T-helper 9 cell (primary cell): Measurements from ENCODE around the gene SDCCAG8.

Source experiments
- DNase-seq: peaks from one replicate; pipeline ENCODE4 v3.0.0-alpha.2; 2020

SDCCAG8 gene

DNA sequence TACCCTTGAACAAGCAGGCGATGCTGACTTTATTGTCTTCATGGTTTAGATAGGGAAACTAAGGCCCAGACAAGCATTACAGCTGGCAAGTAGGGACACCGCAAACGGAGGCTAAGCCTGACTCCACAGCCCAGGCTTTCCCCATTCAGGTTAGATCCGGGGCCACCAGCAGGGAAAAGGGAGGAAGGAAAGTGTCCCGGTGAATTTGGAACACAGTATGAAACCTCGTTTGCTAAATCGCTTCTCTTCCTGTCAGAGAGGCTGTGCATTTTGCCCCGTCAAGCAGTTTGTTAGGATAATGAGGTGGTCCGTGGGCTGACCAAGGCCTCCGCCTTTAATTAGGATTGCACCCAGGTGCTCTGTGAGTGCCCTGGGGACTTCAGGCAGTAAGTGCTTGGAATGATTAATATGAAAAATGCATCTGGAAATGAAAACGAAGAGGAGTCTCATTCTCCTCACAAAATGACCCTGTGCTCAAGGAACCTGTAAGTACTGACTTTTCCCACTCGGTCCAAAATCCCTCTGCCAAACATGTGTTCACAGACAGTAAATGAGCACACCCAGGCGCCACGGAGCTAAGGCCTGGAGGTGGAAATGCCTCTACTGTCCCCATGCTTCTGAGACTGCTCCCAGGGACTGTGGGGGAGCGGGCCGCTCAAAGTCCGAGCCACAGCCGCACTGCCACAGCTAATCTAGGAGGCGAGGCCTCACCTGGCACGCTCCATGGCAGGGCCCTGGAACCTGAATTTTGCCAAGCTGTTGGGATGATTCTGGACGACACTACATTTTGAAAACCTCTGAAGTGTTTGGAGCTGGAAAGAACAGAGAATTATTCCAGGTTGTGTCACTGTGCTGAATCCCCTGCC, 234.1 kb downstream of the SDCCAG8 start:
- no peak for DNase-seq

DNA sequence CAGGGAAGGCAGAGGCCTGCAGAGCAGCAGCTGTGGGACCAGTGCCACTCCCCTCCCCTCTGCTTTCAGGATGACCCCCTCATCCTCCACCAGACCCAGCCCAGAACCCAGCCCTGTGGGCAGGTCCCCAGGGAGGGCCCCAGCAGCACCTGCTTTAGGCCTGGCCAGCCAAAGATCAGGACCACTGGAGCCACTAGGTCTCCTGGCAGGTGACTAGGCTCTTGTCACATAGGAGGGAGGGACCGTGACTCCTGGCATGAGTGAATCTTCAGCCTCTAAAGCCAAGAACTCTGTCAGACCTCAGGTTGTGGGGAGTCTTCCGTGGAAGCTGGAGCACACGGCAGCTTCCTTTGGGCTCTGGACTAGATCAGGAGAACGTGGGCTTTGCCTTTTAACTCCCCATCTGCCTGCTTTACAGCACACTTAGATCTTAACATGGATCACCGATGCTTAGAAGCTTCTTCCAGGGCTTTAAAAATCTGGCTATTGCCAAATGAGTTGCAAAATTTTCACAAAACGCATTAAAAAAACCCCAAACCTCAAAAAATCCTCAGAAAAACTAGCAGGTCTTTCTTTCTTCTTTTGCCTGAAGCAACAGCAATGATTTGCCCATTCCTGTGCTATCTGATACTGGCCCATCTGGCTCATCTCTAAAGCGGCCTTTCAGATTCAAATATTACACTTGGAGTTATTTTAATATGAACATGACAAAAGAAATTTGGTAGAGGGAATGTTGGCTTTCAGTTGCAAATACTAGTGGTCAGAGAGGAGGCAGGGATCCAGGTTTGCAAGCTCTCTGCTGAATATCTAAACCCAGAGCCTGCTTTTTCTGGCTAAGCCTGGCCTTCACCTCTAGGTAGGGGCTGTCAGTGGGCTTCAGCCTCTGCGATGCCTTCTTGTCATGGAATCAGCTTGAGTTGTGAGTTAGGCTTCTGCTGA, 235.2 kb downstream of the SDCCAG8 start:
- DNase-seq: no peak

GRCh38 chr1:243493156-243494129, 237.6 kb downstream of the SDCCAG8 start:
- no peak for DNase-seq

GRCh38 chr1:243494741-243495431, 239.0 kb downstream of the SDCCAG8 start:
- no peak for DNase-seq

DNA sequence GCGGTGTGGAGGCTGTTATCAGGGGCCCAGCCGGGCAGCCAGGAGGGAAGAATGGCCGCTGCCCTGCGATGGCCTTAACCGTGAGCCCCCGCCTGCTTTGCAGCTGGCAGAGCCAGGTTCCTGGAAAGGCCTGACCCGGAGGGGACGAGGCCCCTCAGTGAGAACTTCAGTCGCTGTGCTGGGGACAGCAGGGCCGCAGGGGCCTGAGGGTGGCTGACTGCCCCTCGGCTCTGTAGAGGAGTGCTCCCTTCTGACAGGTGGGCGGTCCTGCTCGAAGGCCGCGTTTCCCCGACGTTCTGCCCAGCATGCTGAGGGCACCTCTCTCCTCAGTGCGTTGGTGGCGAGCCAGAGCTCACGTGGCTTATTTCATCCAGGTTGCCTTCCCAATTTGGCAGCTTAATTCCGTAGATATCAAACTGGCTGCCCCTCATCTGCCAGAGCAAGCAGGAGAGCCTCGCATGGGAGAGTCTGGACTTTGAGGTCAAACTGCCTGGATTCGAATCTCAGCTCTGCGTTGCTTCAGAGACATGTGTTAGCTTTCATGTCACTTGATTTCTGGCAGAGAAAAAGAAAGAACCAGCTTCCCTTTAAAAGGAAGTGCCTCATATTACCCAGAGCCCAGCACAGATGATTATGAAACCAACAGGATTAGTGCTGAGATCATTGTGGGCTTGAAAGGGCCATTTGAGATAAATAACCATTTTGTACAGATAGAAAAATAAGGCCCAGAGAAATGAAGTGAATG, 239.8 kb downstream of the SDCCAG8 start:
- DNase-seq: no peak

- DNase-seq: no peak
These were observed 240.4 kb downstream of the SDCCAG8 start for GRCh38 chr1:243496187-243496646.

GRCh38 chr1:243496806-243497205, 241.0 kb downstream of the SDCCAG8 start:
- no peak for DNase-seq

GRCh38 chr1:243497939-243498681, 242.3 kb downstream of the SDCCAG8 start:
- no peak for DNase-seq

DNA sequence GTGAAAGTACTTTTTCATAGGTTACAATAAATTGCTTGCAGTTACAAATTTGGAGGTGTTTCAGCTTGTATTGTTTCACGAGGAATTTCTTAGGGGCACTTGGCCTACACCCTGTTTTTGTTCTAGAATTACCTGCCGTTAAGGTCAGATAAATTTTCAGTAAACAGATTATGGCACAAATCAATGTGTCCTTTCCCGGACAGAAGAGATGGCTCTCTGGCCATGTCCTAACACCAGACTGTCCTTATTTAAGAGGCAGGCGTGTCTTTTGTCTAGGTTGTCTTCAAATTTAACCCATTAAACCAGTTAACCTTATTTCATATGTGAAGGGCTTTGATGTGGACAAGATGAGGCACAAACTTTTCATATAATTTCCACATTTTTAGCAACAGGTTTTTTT, 243.4 kb downstream of the SDCCAG8 start:
- DNase-seq: no peak

DNA sequence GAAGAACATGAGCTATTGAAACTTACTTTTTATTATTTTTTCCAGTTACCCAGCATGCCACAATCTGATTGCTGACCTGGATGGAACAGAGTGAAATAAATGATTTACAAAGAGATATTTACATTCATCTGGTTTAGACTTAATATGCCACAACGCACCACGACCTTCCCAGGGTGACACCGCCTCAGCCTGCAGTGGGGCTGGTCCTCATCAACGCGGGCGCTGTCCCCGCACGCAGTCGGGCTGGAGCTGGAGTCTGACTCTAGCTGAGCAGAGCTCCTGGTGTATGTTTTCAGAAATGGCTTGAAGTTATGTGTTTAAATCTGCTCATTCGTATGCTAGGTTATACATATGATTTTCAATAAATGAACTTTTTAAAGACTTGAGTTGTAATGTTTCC, 243.9 kb downstream of the SDCCAG8 start:
- no peak for DNase-seq

- no peak for DNase-seq
These were observed 244.7 kb downstream of the SDCCAG8 start for GRCh38 chr1:243500512-243500911.

DNA sequence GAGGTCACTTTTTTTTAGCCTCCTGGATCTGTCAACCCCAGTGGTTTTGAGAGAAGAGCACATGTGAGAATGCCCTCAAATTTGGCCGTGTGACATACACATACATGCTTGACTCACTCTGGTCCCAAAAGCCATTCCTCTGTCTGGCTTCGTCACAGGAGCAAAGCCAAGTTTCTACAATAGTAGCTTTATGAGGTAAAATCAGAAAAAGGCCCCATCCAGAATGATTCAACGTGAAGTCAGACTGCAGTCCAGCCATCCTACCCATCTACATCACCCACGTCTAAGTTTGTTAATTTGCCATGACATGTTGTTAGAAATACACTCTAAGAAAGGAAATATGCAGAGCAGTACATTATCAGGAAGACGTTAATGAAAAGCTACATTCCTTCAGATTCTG, 245.2 kb downstream of the SDCCAG8 start:
- no peak for DNase-seq

GRCh38 chr1:243503155-243503554, 247.3 kb downstream of the SDCCAG8 start:
- DNase-seq: no peak

DNA sequence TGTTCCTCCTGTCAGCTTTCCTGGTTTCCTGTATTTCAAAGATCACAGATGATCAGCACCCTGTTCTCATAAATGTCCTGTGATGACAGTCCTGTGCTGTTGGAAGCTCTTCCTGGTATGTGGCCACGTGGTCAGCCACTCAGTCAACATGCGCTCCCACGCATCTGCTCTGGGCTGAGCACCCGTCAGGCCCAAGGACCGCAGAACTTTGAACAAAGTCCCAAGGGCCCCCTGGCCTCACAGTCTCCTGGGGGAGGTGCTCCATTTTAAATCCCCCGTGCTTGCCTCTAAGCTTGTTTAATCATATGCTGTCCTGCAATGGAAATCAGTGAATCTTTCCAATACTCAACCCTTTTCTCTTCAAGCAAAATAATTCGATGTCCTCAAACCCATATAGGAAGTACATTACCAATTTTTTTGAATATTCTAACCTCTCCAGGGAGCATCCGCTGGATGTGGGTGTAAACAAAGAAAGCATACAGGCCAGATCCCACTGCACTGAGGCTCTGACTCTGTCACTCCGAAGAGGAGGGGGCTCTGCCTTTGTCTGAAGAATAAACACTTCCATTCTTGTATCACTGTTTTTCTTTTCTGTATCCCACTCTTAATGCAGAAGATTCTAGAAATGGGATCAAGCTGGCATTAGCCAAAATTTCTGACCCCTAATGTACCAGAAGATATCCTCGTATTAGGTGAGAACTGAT, 250.3 kb downstream of the SDCCAG8 start:
- DNase-seq: no peak

DNA sequence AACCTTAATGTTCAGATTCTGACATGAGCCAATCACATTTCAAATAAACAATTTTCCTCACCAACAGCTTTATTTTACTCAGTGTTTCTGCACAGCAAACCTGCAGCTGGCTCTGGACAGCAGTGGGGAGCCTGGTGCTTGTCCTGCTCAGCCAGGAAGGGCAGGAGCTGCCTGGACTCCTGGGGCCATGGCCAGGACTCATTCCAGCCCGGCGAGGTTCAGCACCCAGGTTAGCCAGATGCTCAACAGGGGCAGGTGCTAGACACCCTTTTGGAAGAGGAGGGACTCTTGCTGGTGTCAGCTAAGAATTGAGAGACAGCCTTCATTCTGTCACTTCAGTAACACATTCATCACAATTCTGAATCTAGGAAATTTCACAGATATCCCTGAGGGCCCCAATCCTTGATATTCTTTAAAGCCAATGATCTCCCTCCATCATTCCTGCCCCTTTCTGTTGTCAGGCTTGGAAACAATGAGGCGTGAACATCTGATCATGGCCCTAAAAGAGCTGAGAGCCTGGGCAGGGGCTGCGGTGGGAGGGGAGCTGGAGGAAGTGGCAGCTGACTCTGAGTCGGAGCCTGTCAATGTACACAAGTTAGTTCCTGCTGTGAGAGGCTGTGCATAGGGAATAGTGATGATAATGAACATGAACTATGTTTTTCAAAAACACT, 251.3 kb downstream of the SDCCAG8 start:
- no peak for DNase-seq

- DNase-seq: no peak
These were observed 251.9 kb downstream of the SDCCAG8 start for GRCh38 chr1:243507672-243508302.

DNA sequence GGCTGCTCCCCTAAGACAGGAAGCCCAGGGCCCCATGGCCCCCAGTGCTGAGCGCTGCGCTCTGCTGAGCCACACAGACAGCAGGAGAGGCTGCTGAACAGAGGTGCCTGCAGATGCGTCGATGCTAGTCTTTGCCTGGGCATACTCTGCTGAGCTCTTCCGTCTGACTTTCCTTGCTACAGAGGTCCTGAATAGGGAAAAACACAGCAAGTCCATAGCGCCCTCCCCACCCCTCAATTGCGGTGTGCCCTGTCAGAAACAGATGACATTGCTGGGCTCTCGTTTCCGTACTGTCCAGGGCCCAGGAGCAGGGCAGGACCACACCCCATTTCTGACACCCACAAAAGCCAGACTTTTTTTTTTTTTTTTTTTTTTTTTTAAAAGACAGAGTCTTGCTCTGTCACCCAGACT, 252.5 kb downstream of the SDCCAG8 start:
- no peak for DNase-seq

GRCh38 chr1:243508943-243509342, 253.1 kb downstream of the SDCCAG8 start:
- DNase-seq: no peak
